HG03575 (cell line): ENCODE measurements around the gene SEMA3B.
A peak's percentile ranks its signal among the peaks of the same experiment; 100 is the strongest.

Source experiments
- ATAC-seq: cut with Tn5 transposase; IDR thresholded peaks from one replicate; pipeline ENCODE4 v1.9.1; 2021; ENCODE audit not compliant: unreplicated experiment, insufficient number of reproducible peaks, low FRiP score; ENCODE audit errors: extremely low read depth

The SEMA3B gene

DNA sequence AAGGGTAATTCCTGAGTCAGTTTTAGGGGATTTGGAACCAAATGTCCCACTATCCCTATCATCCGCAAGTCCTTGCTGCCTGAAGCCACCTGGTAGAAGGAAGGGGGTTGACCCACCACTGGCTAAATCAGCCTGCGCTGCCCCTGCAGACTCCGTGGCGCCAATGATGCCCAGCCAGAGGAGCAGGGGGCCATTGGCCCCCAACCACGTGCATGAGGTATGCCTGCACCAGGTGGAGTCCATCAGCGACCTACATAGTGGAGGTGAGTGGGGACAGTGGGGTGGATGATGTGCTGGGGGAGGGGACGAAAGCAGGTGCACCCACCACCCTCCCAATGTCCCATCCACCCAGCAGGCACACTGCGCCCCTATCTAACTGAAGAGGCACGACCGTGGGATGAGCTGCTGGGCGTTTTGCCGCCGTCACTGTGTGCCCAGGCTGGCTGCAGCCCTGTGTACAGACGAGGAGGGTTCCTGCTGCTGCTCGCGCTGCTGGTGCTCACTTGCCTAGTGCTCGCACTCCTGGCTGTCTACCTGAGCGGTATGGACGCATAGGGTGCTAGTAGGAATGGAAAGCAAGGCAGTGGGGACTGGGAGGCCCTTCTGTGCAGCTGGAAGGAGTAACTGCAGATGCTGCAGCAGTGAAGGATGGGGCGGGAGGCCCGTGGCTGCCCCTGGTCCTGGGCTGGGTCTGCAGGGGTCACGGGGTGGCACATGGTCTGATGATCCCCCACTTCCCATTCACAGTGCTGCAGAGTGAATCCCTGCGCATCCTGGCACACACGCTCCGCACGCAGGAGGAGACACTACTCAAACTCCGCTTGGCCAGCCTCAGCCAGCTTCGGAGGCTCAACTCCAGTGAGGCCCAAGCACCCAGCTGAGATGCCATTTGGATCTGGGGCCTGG lies 17.6 kb downstream of the SEMA3B start:
- no peak for ATAC-seq

DNA sequence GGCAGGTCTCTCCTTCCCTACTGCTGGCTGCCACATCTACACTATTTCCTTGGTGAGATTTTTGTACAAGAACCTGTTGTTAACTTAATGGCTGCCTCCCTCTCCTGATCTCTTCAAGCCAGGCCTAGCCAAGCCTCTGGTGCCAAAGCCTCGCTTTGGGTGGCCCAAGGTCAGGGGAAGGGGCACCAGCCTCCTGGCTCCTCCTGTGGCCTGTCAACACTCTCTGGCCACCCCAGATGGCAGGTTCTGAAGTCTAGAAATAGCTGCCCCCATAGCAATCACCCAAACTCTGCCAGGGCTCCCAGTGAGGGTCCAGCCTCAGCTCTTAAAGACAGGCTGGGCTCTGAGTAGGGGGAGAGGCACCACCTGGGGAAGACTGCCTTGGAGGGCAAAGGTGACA lies 18.3 kb downstream of the SEMA3B start:
- ATAC-seq: no peak

DNA sequence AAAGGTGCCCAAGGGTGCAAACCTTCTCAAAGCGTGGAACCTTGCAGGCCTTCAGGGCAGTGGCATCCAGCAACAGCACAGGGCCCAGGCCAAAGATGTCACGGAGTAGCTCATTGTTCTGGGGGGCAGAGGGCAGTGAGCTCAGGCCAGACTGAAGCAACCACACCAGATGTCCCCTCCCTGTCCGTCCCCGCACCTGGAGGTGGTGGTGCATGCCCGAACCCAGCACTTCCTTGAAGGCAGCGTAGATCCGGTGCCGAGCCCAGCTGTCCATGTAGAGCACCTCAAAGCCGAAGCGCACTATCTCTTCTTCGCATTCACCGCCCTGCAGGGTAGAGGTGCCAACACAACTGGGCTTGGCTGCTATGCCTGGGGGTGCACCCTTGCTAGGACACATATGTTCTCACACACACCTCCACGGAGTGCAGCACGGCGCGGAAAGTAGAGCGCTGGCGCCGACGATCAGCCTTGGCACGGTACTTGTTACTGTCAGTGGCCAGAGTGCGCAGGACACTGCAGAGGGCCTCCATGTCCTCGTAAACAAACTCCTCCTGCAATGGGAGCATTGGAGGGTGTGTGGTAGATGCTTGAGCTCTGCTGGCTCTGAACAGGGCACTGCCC lies 19.6 kb downstream of the SEMA3B start:
- no peak for ATAC-seq

DNA sequence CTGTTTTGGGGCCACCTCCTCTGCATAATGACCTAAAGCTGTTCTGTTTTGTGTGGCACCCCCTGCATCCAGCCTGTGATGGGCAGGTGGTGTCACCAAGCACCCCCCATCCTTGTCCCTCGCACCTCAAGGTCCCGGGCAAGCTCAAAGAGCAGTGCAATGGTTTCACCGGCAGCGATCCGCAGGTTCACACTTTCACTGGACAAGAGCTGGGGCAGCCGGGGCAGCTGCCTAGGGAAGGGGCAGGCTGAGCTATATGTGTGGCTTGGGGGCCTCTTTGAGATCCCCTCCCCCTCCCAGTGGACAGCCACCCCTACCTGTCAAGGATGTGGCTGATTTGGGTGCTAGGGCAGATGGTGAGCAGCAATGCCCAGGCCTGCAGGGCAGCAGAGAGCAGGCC lies 20.2 kb downstream of the SEMA3B start:
- ATAC-seq: no peak

DNA sequence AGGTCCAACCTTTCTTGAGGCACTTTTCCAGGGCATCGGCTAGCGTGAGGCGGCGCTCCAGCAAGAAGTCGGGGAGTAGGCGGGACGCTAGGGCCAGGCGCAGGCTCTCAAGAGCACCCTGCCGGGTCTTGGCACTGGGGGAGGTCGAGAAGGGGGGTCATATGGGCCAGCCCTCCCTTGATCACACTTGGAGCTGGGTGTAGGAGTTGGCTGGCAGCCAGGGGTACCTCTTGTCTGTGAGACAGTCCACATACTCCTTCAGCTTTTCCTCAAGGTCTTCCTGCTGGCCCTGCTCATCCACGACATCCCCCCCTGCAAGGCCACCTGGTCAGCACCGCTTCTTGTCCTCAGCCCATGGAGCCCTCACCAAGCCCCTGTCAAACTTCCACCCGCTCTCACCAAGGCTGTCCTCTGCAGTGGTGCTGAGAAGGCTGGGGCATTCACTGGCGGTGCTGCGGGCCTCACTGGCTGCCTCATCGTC lies 21.3 kb downstream of the SEMA3B start:
- no peak for ATAC-seq

DNA sequence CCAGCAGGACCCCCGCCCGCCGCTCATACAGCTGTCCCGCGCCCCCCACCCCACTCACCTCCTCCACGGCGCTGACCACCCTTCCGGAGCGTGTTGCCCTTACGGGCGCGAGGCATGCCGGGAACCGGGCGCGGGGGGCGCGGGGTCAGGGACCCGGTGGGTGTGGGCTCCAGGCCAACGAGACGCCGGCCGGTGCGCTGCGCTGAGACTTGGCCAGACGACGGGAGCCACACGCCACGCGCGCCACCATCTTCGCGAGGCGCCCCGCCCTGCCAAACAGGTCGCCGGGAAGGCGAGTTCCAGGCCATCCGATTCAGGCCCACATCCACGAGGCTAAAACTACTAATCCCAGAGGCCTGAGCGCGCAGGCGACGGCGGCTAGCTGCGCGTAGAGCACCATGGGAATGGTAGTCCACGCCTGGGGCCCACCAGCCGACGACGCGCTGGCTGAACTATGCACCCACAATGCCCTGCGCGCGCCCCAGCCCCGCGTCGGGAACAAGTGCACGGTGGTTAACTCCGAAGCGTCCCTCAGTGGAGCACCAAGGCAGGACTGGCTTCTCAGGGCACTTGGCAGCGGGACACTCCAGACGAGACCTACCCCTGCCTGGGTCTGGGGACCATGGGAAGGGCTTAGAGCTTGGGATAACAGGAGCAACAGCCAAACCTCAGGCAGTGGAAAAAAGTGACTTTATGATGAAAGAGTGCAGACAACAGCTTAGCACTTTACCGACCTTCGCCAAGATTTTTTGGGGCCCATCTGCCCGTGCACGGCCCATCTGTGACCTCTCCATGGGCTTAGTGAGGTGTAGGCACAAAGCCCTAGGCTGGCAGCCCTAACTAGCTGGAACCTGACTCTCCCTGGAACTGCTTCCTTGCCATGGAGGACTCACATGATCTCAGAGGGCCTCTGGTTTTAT lies 23.5 kb downstream of the SEMA3B start, which contains the start of gene IFRD2:
TSS of gene IFRD2 (minus strand) at position 271 of the 920 bp plus-strand sequence. CDS start at position 116, 155 bp downstream.
- ATAC-seq: peak; percentile 58

DNA sequence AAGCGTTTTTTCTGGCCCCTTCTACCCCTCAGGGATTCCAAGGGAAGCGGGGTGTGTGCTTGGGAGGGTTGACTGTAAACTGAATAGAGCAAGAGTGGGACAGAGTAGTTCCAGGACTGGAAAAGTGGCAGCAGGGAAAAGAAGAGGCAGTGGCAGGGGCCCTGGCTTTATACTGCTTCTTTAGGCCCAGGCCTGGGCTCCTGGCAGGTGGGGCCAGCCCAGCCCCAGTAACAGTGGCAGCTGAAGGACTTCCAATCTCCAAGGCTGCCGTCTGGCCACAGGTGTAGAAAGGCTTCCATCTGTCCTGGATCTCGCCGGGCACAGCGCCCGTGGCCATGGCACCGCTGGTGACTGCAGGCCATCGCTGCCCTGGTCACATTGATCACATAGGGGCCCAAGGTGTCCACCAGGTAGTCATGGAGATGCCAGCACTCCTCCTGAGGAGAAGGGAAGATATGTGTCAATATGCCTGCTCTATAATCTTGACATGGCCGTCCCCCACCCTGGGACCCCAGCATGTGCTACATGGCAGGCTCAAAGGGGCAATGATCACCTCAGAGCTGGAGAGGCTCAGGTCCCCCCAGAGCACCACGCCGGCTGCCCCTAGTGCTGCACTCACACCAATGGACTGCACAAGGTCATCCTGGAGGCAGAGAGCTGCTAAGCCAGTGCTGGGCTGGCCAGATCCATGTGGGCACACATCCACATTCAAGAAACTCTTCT lies 24.3 kb downstream of the SEMA3B start:
- no peak for ATAC-seq

DNA sequence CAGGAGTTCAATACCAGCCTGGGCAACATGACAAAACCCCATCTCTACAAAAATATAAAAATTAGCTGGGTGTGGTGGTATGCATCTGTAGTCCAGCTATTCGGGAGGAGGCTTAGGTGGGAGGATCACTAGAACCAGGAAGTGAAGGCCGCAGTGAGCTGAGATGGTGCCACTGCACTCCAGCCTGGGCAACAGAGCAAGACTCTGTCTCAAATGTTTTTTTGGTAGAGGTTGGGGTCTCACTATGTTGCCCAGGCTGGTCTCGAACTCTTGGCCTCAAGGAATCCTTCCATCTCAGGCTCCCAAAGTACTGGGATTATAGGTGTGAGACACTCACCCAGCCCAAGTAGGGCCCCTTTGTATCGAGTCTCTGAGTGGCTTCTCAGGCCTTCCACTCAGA lies 25.1 kb downstream of the SEMA3B start:
- no peak for ATAC-seq

DNA sequence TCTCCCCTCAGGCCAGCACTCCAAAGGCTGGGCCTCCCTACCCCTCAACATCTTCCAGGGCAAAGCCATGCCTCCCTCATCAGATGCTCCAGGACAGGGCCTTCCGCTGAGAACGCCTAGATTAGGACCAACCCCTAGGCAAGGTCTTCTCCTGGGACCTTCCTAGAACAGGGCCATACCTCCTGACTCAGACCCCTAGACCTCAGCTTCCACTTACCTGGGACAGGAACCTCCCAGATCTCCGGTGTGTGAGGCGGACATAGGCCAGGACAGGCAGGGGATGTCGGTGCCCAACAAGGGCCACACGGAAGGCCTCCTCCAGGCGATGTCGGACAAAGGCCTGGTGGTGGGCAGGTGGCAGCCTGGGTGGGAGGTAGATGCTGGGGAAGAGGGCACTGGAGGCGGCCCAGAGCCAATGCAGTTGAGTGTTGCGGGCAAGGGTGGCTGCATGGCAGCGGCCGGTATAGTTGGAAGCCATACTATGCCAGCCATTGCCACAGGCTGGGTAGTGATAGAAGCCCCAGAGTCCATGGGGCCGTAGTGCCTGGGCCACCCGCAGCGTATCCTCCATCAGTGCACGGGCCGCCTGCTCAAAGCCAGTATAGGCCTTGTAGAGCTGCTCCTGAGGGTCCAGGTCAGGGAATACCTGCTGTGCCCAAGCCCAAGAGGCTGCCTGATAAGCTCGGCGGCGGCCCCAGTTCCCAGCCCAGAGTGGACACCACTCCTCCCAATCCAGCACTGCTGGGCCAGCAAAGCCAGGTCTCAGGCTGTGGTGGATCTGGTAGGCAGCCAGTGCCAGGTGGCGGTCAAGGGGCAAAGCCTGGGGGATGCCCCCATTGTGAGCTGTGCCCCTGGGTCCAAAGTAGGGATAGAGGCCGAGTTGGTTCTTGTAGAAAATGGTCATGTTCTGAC lies 25.8 kb downstream of the SEMA3B start:
- no peak for ATAC-seq

DNA sequence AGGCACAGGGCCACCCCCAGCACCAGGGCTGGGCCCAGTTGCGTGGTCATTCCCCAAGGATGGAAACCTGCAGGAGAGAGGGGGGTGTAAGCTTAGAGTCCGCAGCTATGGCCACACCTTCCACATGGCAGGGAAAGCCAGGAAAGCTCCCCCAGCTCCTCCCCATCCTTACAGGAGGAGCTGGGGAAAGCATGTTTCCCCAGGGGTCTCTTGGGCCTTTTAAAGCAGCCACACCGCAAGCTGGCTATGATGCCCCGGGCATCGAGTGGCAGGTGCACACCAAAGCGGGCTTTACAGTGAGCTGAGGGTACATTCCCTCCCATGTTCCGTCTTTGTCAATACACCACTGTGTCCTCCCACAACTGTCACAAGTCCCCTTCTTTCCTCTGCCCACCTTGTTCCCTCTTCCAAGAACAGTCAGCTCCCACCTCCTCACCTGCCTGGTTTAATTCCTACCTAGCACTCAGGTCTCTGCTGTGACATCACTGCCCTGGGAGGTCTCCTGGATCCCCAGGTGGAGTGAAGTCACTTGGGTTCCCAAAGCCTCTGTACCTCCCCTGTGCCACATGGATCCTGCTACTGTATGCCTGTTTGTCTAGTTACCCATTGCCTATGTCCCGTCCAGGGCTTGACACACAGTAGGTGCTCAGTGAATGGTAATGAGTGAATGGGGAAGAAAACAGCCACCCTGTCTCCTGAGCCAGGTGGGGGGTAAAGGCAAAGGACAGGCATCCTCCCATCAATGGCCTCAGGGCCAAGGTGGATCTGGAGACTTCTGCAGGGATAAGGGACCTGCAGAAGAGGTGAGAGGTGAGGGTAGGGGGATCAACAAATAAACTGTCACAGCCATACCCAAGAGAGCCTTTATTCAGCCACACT lies 26.8 kb downstream of the SEMA3B start:
- ATAC-seq: no peak

DNA sequence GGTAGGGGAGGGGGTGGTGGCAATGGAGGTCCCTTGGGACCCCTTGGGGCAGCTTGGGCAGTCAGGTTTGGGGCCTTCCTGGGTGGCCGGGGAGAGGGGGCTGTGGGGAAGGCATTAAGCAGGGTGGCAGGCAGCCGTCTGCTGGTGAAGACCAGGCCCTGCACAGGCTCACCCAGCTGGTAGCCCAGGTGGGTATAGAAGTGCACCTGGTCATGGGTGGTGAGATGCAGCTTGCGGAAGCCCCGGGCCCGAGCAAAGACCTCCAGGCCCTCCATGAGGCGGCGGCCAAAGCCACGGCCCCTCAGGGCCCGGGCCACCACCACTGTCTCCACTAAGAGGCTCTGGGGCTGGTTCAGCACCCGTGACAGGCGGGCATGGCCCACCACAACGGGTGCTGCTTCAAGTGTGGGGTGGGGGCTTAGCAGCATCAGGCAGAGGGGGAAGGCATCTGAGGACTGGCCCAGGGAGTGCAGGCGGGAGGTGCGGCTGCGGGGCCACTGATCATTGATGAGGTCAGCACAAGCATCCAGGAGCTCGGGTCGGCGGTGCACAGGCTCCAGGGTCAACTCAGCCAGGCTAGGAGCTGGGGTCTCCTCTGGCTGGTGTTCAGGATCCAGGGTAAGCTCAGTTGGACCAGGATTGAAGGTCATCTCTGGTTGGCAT lies 27.9 kb downstream of the SEMA3B start:
- no peak for ATAC-seq

DNA sequence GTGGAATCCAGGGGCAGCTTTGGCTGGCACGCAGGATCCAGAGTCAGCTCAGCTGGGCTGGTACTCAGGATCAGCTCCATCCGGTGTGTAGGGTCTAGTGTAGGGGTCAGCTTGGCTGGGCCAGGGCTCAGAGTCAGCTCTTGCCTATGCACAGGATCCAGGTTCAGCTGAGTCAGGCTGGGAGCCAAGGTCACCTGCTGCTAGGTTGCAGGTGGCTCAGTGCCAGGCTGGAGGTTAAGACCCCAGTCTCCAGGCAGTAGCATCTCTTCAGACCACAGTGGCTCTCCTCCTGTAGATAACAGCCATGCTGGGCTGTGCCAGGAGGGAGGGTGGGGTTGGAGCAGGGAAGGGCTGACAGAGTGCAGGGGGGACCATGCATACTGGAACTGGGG lies 28.4 kb downstream of the SEMA3B start:
- no peak for ATAC-seq

DNA sequence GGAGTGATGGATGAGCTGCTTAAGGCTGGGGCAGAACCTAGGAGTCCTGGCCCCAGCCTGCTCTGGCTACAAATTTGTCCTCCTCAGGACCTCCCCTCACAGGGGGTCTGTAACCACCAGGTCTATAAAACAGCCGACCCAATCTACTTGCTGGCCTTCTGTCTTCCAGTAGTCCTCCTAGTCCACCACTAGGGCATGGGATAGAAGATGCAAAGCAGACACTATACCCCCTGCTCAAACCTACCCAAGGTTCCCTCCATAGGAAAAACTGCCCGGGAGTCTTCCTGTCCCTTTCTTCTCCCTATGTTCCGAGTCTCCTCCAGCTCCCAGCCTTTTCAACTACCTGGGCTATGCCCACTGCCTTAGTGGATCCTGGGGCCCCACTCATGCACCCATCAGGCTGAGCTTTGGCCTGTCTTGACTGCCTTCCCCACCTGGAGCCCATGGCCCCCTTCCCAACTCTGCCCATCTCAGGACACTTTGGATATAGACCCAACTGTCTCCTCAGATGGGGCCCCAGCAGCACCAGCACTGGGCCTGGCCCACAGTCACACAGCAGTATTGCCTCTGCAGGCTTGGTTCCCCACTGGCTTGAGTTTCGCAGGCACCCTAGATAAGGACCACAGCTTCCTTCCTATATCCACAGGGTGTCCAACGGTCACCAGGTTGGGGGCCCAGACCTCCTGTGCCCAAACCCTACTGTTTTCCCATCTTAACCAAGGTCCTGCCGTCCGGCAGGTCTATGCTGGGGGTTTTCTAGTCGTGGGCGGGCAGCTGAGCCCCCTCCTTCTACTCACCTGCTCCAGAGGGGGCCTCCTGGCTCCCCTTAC lies 29.2 kb downstream of the SEMA3B start:
- no peak for ATAC-seq

DNA sequence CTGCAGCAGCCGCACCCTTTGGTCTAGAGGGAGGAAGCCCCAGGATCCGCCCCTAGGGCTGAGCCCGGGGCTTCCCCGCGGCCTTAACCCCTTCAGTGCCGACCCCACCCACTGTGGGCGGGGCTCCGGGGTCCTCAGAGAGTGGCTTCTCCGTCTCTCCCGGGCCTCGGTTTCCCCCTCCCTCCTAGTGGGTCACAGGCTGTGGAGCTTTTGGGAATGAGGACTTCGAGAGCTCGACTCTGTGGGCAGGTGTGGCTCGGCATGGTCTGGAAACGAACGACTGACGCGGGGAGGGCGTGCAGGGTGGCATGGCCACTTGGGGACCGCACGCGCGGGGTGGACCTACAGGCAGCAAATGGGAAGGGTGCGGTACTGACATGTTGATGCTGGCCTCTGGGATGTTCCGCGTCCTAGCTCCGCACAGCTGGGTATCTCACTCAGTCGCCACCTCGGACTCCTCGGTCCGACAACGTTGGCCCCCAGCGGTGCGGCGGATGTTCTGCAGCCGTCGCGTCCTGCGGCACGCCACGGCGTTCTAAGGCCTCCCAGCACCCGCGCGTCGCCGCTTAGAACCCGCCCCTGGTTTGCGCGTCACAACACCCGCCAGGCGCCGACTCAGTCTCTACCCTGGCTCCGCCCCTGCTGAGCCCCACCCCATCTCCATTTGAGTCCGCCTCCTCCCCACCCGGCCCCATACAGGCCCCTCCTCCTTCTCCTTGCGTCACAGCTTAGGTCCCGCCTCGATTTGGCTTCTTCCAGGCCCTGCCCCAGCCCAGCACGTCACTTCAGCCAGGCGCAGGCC lies 30.1 kb downstream of the SEMA3B start, which contains the start of the genes HYAL3 and NAA80:
TSS of gene HYAL3 (minus strand) at position 570 of the 802 bp plus-strand sequence. CDS start 3,803 bp downstream, outside the sequence.
TSS of gene NAA80 (minus strand) at position 570 of the 802 bp plus-strand sequence. CDS start 1,942 bp downstream, outside the sequence.
- ATAC-seq: peak; percentile 41

DNA sequence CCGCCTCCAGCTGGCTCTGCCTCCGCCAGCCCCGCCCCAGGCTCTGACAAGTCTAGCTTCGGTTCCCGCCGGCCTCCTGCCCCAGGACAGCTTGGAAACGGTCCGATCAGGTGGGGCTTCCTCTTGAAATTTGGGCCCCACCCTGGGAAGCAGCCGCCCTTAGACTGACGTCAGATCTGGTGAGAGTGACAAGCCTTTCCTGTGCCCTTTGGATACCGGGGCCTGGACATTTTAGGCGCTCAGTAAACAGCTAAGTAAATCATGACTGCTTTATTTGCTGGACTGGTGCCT lies 30.6 kb downstream of the SEMA3B start:
- ATAC-seq: no peak
